Neural cell (in vitro differentiated cells): ENCODE results near the gene PRRG4.

Experiments used
- TAF1 ChIP-seq: IDR thresholded peaks from 2 replicates; pipeline ENCODE4 v1.6.1; 2012; ENCODE audit warnings: low read depth
- TF ChIP-seq, protein P1 (sequence below): fragments of 450-650 bp; IDR thresholded peaks from 2 replicates; pipeline ENCODE4 v1.5.1; 2014; ENCODE audit warnings: antibody characterized with exemption, mild to moderate bottlenecking, moderate library complexity; ENCODE audit not compliant: poor library complexity, severe bottlenecking

DNA sequence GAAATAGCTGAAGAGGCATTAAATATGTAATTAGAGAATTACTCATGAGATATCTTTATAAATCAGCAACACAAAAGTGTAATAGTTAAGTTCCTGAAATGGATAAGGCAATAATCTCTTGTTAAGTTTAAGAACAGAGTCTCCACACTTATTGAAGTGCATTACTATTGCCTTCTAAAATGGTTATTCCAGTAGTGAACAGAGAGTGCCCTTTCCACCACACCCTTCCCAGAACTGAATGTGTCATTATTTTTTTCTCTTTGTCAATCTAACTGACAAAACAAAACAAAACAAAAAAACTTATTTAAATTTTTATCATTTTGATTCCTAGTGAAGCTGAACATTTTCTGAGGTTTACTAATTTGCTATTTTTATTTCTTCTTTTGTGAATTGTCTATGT is 9.2 kb upstream of the PRRG4 start:
- TF ChIP-seq, protein P1, sequence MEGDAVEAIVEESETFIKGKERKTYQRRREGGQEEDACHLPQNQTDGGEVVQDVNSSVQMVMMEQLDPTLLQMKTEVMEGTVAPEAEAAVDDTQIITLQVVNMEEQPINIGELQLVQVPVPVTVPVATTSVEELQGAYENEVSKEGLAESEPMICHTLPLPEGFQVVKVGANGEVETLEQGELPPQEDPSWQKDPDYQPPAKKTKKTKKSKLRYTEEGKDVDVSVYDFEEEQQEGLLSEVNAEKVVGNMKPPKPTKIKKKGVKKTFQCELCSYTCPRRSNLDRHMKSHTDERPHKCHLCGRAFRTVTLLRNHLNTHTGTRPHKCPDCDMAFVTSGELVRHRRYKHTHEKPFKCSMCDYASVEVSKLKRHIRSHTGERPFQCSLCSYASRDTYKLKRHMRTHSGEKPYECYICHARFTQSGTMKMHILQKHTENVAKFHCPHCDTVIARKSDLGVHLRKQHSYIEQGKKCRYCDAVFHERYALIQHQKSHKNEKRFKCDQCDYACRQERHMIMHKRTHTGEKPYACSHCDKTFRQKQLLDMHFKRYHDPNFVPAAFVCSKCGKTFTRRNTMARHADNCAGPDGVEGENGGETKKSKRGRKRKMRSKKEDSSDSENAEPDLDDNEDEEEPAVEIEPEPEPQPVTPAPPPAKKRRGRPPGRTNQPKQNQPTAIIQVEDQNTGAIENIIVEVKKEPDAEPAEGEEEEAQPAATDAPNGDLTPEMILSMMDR, result no peak
- no peak for TF ChIP-seq TAF1
